A673 (cell line): ENCODE data around the gene CYBB. TPM values are rescaled to one million over a fixed set of nuclear protein-coding genes. Genes with fewer than 3 reads are reported as not detected.

ENCODE experiments used
- BruUV-seq: library from RNA; stranded (reverse); fragments of 400-500 nt; replicated peaks from 2 replicates; lab custom pipeline; 2021; lab: Mats Ljungman, UMichigan
- CTCF ChIA-PET: fragments of 300-600 bp; sonication (Branson Sonifier 250); formaldehyde crosslinking; loops from one replicate; lab custom pipeline; 2022; ENCODE audit warnings: antibody characterized with exemption; lab: Charles Lee
- POLR2A ChIA-PET: fragments of 300-600 bp; sonication (Branson Sonifier 250); formaldehyde crosslinking; loops from one replicate; lab custom pipeline; 2022; ENCODE audit warnings: antibody characterized with exemption; ENCODE audit not compliant: low non-redundant PET; lab: Charles Lee
- DNase-seq: peaks from one replicate; pipeline ENCODE4 v3.0.0-alpha.2; 2015; ENCODE audit warnings: low spot score
- H3K27ac ChIP-seq: fragments of 200-600 bp; sonication (generic); 2 replicates; pipeline ENCODE4 v1.5.1; 2016; ENCODE audit warnings: mixed run types, low read depth, mild to moderate bottlenecking, mixed read lengths, antibody characterized with exemption, low read length; ENCODE audit not compliant: poor library complexity, severe bottlenecking
- H3K27me3 ChIP-seq: fragments of 200-600 bp; sonication (generic); replicated peaks from 2 replicates; pipeline ENCODE4 v1.6.1; 2017; ENCODE audit warnings: mixed run types, low read depth, mild to moderate bottlenecking, mixed read lengths, antibody characterized with exemption, low read length; ENCODE audit not compliant: insufficient read depth, poor library complexity
- H3K36me3 ChIP-seq: fragments of 200-600 bp; sonication (generic); 2 replicates; pipeline ENCODE4 v1.6.1; 2016; ENCODE audit warnings: mixed run types, mild to moderate bottlenecking, mixed read lengths, antibody characterized with exemption, low read length; ENCODE audit not compliant: insufficient read depth, poor library complexity, severe bottlenecking
- H3K4me1 ChIP-seq: fragments of 200-600 bp; sonication (generic); 2 replicates; pipeline ENCODE4 v1.6.1; 2017; ENCODE audit warnings: mixed run types, mild to moderate bottlenecking, mixed read lengths, antibody characterized with exemption, low read length; ENCODE audit not compliant: insufficient read depth, poor library complexity, severe bottlenecking
- H3K4me3 ChIP-seq: fragments of 200-600 bp; sonication (generic); 2 replicates; pipeline ENCODE4 v1.5.1; 2016; ENCODE audit warnings: low read depth, mixed run types, mild to moderate bottlenecking, mixed read lengths, low read length; ENCODE audit not compliant: poor library complexity, severe bottlenecking
- H3K9me3 ChIP-seq: fragments of 200-600 bp; sonication (generic); 2 replicates; pipeline ENCODE4 v1.6.1; 2016; ENCODE audit warnings: mixed run types, low read depth, mild to moderate bottlenecking, mixed read lengths, antibody characterized with exemption, low read length; ENCODE audit not compliant: poor library complexity, severe bottlenecking
- EZH2 ChIP-seq: fragments of 200-600 bp; sonication (generic); IDR thresholded peaks from 2 replicates; pipeline ENCODE4 v1.6.1; 2017; ENCODE audit warnings: borderline replicate concordance, low read depth, mild to moderate bottlenecking, mixed read lengths, antibody characterized with exemption, low read length; ENCODE audit not compliant: poor library complexity, severe bottlenecking
- intact Hi-C: fragments of 100-400 bp; cut with micrococcal nuclease; formaldehyde crosslinking; loops from one replicate; pipeline ENCODE4 v1.10.0; 2022; ENCODE audit not compliant: unreplicated experiment
- total RNA-seq: library from RNA; stranded (reverse); gene quantifications from 2 replicates; pipeline ENCODE4 v1.2.3, GENCODE V29; 2021
- TF ChIP-seq, protein P1 (sequence below): fragments of 300-800, 200-600 bp; sonication (generic); conservative IDR thresholded peaks from 2 replicates; pipeline ENCODE4 v1.5.1; 2017; ENCODE audit warnings: low read depth, mild to moderate bottlenecking, antibody characterized with exemption, low read length, moderate library complexity, mixed read lengths

Gene CYBB
- total RNA-seq, 1 experiment from 2014 or later = not detected

DNA sequence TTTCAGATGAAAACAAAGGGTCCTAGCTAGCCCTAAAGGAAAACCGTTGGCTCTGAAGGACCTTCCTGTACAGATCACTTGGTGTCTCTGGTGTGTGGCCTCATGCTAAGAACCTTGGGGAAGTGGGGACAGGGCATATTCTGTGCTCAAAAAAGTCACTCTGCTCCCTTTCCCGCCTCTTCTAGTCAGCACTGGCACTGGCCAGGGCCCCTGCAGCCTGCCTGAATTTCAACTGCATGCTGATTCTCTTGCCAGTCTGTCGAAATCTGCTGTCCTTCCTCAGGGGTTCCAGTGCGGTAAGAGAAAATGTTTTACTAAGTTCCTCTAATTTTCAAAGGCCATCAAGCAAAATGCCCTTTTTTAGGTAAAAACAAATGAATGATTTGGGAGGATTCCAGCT is 3.4 kb downstream of the CYBB start:
- no TSS peak for BruUV-seq
- Histone ChIP-seq H3K9me3 (no peaks in the 10 kb centered on the region), H3K4me1 (no peaks in the 10 kb centered on the region), H3K36me3 (no peaks in the 10 kb centered on the region), H3K27me3 (no peaks in the 10 kb centered on the region), H3K4me3 (no peak overlapping the region), H3K27ac (no peak overlapping the region)
- DNase-seq = no peak
- intact Hi-C loops = no loop called here
- no peak for TF ChIP-seq EZH2
- TF ChIP-seq, protein P1, sequence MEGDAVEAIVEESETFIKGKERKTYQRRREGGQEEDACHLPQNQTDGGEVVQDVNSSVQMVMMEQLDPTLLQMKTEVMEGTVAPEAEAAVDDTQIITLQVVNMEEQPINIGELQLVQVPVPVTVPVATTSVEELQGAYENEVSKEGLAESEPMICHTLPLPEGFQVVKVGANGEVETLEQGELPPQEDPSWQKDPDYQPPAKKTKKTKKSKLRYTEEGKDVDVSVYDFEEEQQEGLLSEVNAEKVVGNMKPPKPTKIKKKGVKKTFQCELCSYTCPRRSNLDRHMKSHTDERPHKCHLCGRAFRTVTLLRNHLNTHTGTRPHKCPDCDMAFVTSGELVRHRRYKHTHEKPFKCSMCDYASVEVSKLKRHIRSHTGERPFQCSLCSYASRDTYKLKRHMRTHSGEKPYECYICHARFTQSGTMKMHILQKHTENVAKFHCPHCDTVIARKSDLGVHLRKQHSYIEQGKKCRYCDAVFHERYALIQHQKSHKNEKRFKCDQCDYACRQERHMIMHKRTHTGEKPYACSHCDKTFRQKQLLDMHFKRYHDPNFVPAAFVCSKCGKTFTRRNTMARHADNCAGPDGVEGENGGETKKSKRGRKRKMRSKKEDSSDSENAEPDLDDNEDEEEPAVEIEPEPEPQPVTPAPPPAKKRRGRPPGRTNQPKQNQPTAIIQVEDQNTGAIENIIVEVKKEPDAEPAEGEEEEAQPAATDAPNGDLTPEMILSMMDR = no peak
- CTCF ChIA-PET = no interaction called here
- POLR2A ChIA-PET = interaction anchor here (0.6 kb wide), 1 partner anchor 30 kb away, joined by 3 read pairs; no protein-coding TSS in a partner anchor

DNA sequence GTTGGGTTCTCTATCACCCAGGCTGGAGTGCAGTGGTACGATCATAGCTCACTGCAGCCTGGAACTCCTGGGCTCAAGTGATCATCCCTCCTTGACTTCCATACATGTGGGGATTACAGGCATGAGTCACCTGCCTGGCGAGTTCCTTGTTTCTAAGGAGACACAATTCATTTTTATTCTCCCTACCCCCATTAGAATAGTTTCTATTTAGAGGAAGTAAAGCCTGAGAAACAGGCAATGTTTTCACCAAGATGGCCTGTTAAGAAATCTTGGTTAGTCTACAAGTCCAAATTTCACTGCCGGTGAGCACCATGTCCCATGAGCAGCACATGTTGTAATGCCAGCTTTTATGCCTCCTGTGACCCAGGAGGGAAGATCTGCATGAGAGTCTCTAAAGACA is 5.7 kb downstream of the CYBB start:
- Histone ChIP-seq H3K27me3 (no peaks in the 10 kb centered on the region), H3K36me3 (no peaks in the 10 kb centered on the region), H3K9me3 (no peaks in the 10 kb centered on the region), H3K27ac (no peak overlapping the region), H3K4me1 (no peaks in the 10 kb centered on the region), H3K4me3 (no peak overlapping the region)
- ChIA-PET POLR2A (no interaction called here), CTCF (no interaction called here)
- TF ChIP-seq, protein P1 = no peak
- no peak for TF ChIP-seq EZH2
- no TSS peak for BruUV-seq
- DNase-seq = no peak
- intact Hi-C loops = no loop called here

DNA sequence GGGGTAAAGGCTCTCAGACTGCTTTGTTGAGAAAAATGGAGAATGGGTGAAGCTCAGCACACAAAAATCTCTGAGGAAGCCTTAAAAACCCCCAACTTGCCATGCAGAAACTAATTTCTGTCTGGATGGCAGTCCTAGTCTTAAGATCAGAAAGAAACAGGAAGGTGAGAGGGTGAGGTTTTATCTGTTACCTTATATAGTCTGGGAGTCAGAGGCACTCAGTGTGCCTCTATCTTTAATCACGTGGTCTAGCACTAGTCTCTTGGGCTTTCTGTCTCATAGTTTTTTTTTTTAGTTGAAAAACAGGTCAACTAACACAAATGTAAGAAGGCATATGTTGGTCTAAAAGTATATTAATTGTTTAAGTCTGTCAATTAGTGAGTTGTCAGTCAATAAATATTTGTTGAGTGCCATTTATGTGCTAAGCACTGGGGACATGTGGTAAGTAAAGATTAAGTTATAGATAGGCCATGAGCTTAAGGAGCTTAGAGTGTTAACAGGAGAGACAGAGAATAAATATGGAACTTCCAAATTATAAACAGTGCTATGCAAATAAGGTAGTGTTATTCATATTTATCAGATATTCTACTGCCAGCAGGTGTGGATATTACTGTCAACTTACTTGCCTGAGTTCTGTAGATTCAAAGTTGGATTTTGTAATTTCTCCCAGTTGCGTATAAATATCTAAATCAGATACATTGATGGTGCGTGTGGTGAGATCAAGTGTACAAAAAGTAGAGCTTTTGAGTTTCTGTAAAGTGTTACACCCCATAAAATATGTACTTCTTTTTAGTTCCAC is 7.0 kb downstream of the CYBB start:
- BruUV-seq = no TSS peak
- H3K36me3 ChIP-seq = no peaks in the 10 kb centered on the region
- no peaks in the 10 kb centered on the region for H3K9me3 ChIP-seq
- ChIA-PET POLR2A (no interaction called here), CTCF (no interaction called here)
- no peak for DNase-seq
- no peaks in the 10 kb centered on the region for H3K4me1 ChIP-seq
- H3K4me3 ChIP-seq = no peak overlapping the region
- TF ChIP-seq, protein P1 = no peak
- no peak for TF ChIP-seq EZH2
- H3K27ac ChIP-seq = no peak overlapping the region
- H3K27me3 ChIP-seq = no peaks in the 10 kb centered on the region
- intact Hi-C loops = no loop called here
